Brain microvascular endothelial cell (primary cell): ENCODE data around the gene SKAP1.

Experiments used
- DNase-seq: peaks from one replicate; pipeline ENCODE4 v3.0.0-alpha.2; 2020
- H3K27ac ChIP-seq: fragments of 250-450 bp; sonication (Bioruptor Pico); 2 replicates; pipeline ENCODE4 v1.5.1; 2020; ENCODE audit warnings: mild to moderate bottlenecking, moderate library complexity
- H3K27me3 ChIP-seq: fragments of 250-450 bp; sonication (Bioruptor Pico); replicated peaks from 2 replicates; pipeline ENCODE4 v1.5.1; 2020; ENCODE audit warnings: mild to moderate bottlenecking
- H3K36me3 ChIP-seq: fragments of 250-450 bp; sonication (Bioruptor Pico); replicated peaks from 2 replicates; pipeline ENCODE4 v1.5.1; 2020; ENCODE audit warnings: mild to moderate bottlenecking
- H3K4me3 ChIP-seq: 2 replicates; pipeline ENCODE4 v1.5.1; 2011; ENCODE audit warnings: low read depth, mild to moderate bottlenecking, control low read depth, low read length, moderate library complexity
- in situ Hi-C: cut with HindIII; loops from 2 replicates; pipeline ENCODE4 v1.10.0; 2017; ENCODE audit warnings: low sequenced_read_pairs, low pct_ligation_motif_present
- TF ChIP-seq, protein P1 (sequence below): IDR thresholded peaks from 2 replicates; pipeline ENCODE4 v1.5.1; 2011; ENCODE audit warnings: low read depth, mild to moderate bottlenecking, moderate library complexity, low read length, control low read depth, inconsistent platforms; ENCODE audit errors: missing control alignments

Gene SKAP1

DNA sequence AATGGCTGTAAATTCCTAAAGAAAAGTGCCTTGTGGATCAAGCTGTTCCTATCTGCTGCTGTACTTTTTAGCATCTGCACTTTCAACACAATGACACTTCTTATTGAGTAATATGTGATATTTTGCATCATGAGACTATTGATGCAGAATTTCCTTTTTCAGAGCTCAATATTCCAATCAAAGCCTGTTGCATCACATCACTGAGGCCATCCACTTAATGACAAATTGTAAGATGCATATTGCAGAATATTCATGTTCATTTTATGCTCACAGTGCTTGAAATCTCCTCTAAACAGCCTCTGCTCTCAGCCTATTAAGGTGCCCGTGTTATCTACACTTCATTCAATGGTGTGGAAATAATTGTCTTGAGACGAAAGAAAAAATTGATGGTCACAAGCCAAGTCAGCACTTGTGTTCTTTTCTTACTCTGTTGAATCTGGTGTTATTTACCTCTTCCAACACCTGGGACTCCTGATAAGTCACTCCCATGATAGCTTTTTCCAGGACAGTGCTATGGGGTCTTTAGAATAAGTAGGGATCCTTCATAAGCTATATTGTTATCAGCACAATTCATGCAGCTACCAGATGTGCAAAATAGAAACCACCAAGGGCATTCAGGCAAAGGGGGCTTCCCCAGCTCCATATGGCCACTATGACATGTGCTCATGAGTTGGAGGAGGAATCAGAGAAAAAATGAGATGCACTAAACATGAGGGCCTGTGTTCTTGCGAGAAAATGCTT lies 9.3 kb upstream of the SKAP1 start:
- Histone ChIP-seq H3K27ac (no peak overlapping the region), H3K4me3 (no peak overlapping the region), H3K36me3 (no peaks in the 10 kb centered on the region), H3K27me3 (peaks cover 15% of the 10 kb centered on the region)
- no peak for DNase-seq
- in situ Hi-C loops: no loop called here
- TF ChIP-seq, protein P1, sequence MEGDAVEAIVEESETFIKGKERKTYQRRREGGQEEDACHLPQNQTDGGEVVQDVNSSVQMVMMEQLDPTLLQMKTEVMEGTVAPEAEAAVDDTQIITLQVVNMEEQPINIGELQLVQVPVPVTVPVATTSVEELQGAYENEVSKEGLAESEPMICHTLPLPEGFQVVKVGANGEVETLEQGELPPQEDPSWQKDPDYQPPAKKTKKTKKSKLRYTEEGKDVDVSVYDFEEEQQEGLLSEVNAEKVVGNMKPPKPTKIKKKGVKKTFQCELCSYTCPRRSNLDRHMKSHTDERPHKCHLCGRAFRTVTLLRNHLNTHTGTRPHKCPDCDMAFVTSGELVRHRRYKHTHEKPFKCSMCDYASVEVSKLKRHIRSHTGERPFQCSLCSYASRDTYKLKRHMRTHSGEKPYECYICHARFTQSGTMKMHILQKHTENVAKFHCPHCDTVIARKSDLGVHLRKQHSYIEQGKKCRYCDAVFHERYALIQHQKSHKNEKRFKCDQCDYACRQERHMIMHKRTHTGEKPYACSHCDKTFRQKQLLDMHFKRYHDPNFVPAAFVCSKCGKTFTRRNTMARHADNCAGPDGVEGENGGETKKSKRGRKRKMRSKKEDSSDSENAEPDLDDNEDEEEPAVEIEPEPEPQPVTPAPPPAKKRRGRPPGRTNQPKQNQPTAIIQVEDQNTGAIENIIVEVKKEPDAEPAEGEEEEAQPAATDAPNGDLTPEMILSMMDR: no peak

GRCh38 chr17:48438516-48439061 lies 8.6 kb upstream of the SKAP1 start:
- H3K27ac ChIP-seq: no peak overlapping the region
- no peaks in the 10 kb centered on the region for H3K36me3 ChIP-seq
- H3K4me3 ChIP-seq: no peak overlapping the region
- H3K27me3 ChIP-seq: peaks cover 19% of the 10 kb centered on the region
- TF ChIP-seq, protein P1: no peak
- no peak for DNase-seq
- in situ Hi-C loops: no loop called here

DNA sequence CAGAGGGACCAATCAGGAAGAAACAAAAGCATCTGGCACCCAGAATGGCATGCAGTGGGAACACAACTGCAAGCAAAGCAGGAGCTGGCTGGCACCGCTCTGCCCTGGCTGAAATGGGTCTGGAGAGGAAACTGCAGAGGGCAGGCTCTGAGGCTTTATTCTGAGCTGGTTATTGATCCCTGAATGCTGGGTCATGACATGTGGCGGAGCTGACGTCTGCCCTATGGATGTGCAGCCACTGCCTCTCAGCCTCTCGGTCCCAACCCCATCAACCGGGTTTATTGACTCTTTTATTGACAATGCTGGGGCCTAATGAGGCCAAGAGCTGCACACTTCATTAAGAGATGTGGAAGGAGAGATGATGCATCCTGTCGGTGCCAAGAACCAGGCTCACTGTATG lies 3.9 kb upstream of the SKAP1 start:
- in situ Hi-C loops: no loop called here
- Histone ChIP-seq H3K27me3 (peaks cover 56% of the 10 kb centered on the region), H3K4me3 (no peak overlapping the region), H3K27ac (no peak overlapping the region), H3K36me3 (no peaks in the 10 kb centered on the region)
- TF ChIP-seq, protein P1: no peak
- no peak for DNase-seq

- no peak for DNase-seq
- Histone ChIP-seq H3K36me3 (no peaks in the 10 kb centered on the region), H3K4me3 (no peak overlapping the region), H3K27me3 (peaks cover 61% of the 10 kb centered on the region), H3K27ac (no peak overlapping the region)
- in situ Hi-C loops: no loop called here
- TF ChIP-seq, protein P1: no peak
Observed at GRCh38 chr17:48432820-48433775, 3.1 kb upstream of the SKAP1 start.

GRCh38 chr17:48429156-48429555 lies 858 bp downstream of the SKAP1 start:
- Histone ChIP-seq H3K27ac (no peak overlapping the region), H3K36me3 (no peaks in the 10 kb centered on the region), H3K4me3 (no peak overlapping the region), H3K27me3 (peaks cover 49% of the 10 kb centered on the region)
- DNase-seq: no peak
- in situ Hi-C loops: no loop called here
- TF ChIP-seq, protein P1: no peak
